Activated naive CD8-positive, alpha-beta T cell treated with anti-CD3 and anti-CD28 coated beads for 36 hours (primary cell): ENCODE results near the gene HNRNPH2. TPM values are rescaled to one million over a fixed set of nuclear protein-coding genes. Genes with fewer than 3 reads are reported as not detected.

ENCODE experiments used
- DNase-seq: peaks from one replicate; pipeline ENCODE4 v3.0.0; 2021
- H3K27ac Mint-ChIP-seq: one replicate; pipeline ENCODE4 v1.8.0; 2022; ENCODE audit warnings: mild to moderate bottlenecking, moderate library complexity, mixed read lengths
- H3K27me3 Mint-ChIP-seq: one replicate; pipeline ENCODE4 v1.8.0; 2022; ENCODE audit warnings: mild to moderate bottlenecking, mixed read lengths
- H3K36me3 Mint-ChIP-seq: one replicate; pipeline ENCODE4 v1.8.0; 2021; ENCODE audit warnings: mild to moderate bottlenecking, mixed read lengths
- H3K4me1 Mint-ChIP-seq: one replicate; pipeline ENCODE4 v1.8.0; 2021; ENCODE audit warnings: mixed read lengths
- H3K4me3 Mint-ChIP-seq: one replicate; pipeline ENCODE4 v1.8.0; 2022; ENCODE audit warnings: mild to moderate bottlenecking, moderate library complexity, mixed read lengths
- H3K9me3 Mint-ChIP-seq: one replicate; pipeline ENCODE4 v1.8.0; 2022; ENCODE audit warnings: mixed read lengths
- total RNA-seq, 2 experiments: library from RNA; stranded (reverse); gene quantifications; one replicate each; pipeline ENCODE4 v1.2.3, GENCODE V29; 2021

The HNRNPH2 gene
- total RNA-seq, 2 experiments from 2014 or later, result 19.2 to 19.3 TPM

GRCh38 chrX:101415180-101416145, 7.4 kb downstream of the HNRNPH2 start:
- DNase-seq, result no peak
- H3K9me3 Mint-ChIP-seq, result no peaks in the 10 kb centered on the region
- peak overlapping the region; percentile 25 for H3K4me3 Mint-ChIP-seq
- peaks cover 24% of the 10 kb centered on the region for H3K36me3 Mint-ChIP-seq
- peak overlapping the region; percentile 90 for H3K27ac Mint-ChIP-seq
- no peaks in the 10 kb centered on the region for H3K27me3 Mint-ChIP-seq
- peaks cover 42% of the 10 kb centered on the region for H3K4me1 Mint-ChIP-seq

- H3K27me3 Mint-ChIP-seq, result no peaks in the 10 kb centered on the region
- H3K9me3 Mint-ChIP-seq, result no peaks in the 10 kb centered on the region
- peaks cover 37% of the 10 kb centered on the region for H3K4me1 Mint-ChIP-seq
- peaks cover 27% of the 10 kb centered on the region for H3K36me3 Mint-ChIP-seq
- H3K27ac Mint-ChIP-seq, result peak overlapping the region; percentile 12
- DNase-seq, result no peak
- no peak overlapping the region for H3K4me3 Mint-ChIP-seq
These were observed 8.7 kb downstream of the HNRNPH2 start for GRCh38 chrX:101416691-101417090.

- no peak for DNase-seq
- H3K27me3 Mint-ChIP-seq, result no peaks in the 10 kb centered on the region
- no peaks in the 10 kb centered on the region for H3K9me3 Mint-ChIP-seq
- H3K4me1 Mint-ChIP-seq, result peaks cover 32% of the 10 kb centered on the region
- peak overlapping the region; percentile 92 for H3K4me3 Mint-ChIP-seq
- peak overlapping the region; percentile 90 for H3K27ac Mint-ChIP-seq
- H3K36me3 Mint-ChIP-seq, result peaks cover 22% of the 10 kb centered on the region
These were observed 9.2 kb downstream of the HNRNPH2 start for GRCh38 chrX:101417190-101417589.

- H3K4me3 Mint-ChIP-seq, result peak overlapping the region; percentile 92
- H3K9me3 Mint-ChIP-seq, result no peaks in the 10 kb centered on the region
- peak overlapping the region; percentile 90 for H3K27ac Mint-ChIP-seq
- H3K4me1 Mint-ChIP-seq, result peaks cover 24% of the 10 kb centered on the region
- peak; percentile 38 for DNase-seq
- H3K36me3 Mint-ChIP-seq, result peaks cover 15% of the 10 kb centered on the region
- no peaks in the 10 kb centered on the region for H3K27me3 Mint-ChIP-seq
These were observed 10.2 kb downstream of the HNRNPH2 start for GRCh38 chrX:101417981-101418841.

- Mint-ChIP-seq H3K36me3 (peaks cover 15% of the 10 kb centered on the region), H3K27me3 (no peaks in the 10 kb centered on the region), H3K4me1 (peaks cover 24% of the 10 kb centered on the region), H3K4me3 (no peak overlapping the region), H3K9me3 (no peaks in the 10 kb centered on the region), H3K27ac (no peak overlapping the region)
- no peak for DNase-seq
These were observed 11.5 kb downstream of the HNRNPH2 start for GRCh38 chrX:101419489-101419888.

- no peak for DNase-seq
- Mint-ChIP-seq H3K4me3 (no peak overlapping the region), H3K36me3 (peaks cover 42% of the 10 kb centered on the region), H3K4me1 (peaks cover 10% of the 10 kb centered on the region), H3K9me3 (no peaks in the 10 kb centered on the region), H3K27me3 (no peaks in the 10 kb centered on the region), H3K27ac (no peak overlapping the region)
These were observed 19.9 kb downstream of the HNRNPH2 start for GRCh38 chrX:101427954-101428353.

- peaks cover 40% of the 10 kb centered on the region for H3K36me3 Mint-ChIP-seq
- peaks cover 10% of the 10 kb centered on the region for H3K4me1 Mint-ChIP-seq
- H3K9me3 Mint-ChIP-seq, result no peaks in the 10 kb centered on the region
- peak overlapping the region; percentile 23 for H3K27ac Mint-ChIP-seq
- no peak for DNase-seq
- no peaks in the 10 kb centered on the region for H3K27me3 Mint-ChIP-seq
- no peak overlapping the region for H3K4me3 Mint-ChIP-seq
These were observed 21.9 kb downstream of the HNRNPH2 start for GRCh38 chrX:101429934-101430333.

GRCh38 chrX:101430457-101431078, 22.5 kb downstream of the HNRNPH2 start:
- no peaks in the 10 kb centered on the region for H3K27me3 Mint-ChIP-seq

GRCh38 chrX:101442085-101442484, 34.1 kb downstream of the HNRNPH2 start:
- Mint-ChIP-seq H3K4me3 (no peak overlapping the region), H3K9me3 (no peaks in the 10 kb centered on the region), H3K36me3 (peaks cover 34% of the 10 kb centered on the region), H3K4me1 (peaks cover 3% of the 10 kb centered on the region), H3K27ac (no peak overlapping the region), H3K27me3 (no peaks in the 10 kb centered on the region)
- no peak for DNase-seq

More at GRCh38 chrX:101430457-101431078, 22.5 kb downstream of the HNRNPH2 start:
- H3K27ac Mint-ChIP-seq, result peak overlapping the region; percentile 23
- peaks cover 10% of the 10 kb centered on the region for H3K4me1 Mint-ChIP-seq
- H3K4me3 Mint-ChIP-seq, result no peak overlapping the region
- no peaks in the 10 kb centered on the region for H3K9me3 Mint-ChIP-seq
- peaks cover 36% of the 10 kb centered on the region for H3K36me3 Mint-ChIP-seq
- no peak for DNase-seq

- DNase-seq, result no peak
- Mint-ChIP-seq H3K9me3 (no peaks in the 10 kb centered on the region), H3K36me3 (peaks cover 22% of the 10 kb centered on the region), H3K27me3 (no peaks in the 10 kb centered on the region), H3K27ac (no peak overlapping the region), H3K4me3 (no peak overlapping the region), H3K4me1 (no peaks in the 10 kb centered on the region)
These were observed 41.3 kb downstream of the HNRNPH2 start for GRCh38 chrX:101449279-101449678.

- Mint-ChIP-seq H3K36me3 (peaks cover 20% of the 10 kb centered on the region), H3K9me3 (no peaks in the 10 kb centered on the region), H3K4me3 (no peak overlapping the region), H3K4me1 (no peaks in the 10 kb centered on the region), H3K27ac (no peak overlapping the region), H3K27me3 (no peaks in the 10 kb centered on the region)
- DNase-seq, result no peak
These were observed 42.1 kb downstream of the HNRNPH2 start for GRCh38 chrX:101450085-101450484.

GRCh38 chrX:101450961-101451360, 42.9 kb downstream of the HNRNPH2 start:
- peaks cover 24% of the 10 kb centered on the region for H3K36me3 Mint-ChIP-seq
- H3K27me3 Mint-ChIP-seq, result no peaks in the 10 kb centered on the region
- H3K4me1 Mint-ChIP-seq, result no peaks in the 10 kb centered on the region
- no peaks in the 10 kb centered on the region for H3K9me3 Mint-ChIP-seq
- no peak overlapping the region for H3K27ac Mint-ChIP-seq
- DNase-seq, result no peak
- H3K4me3 Mint-ChIP-seq, result no peak overlapping the region

- Mint-ChIP-seq H3K27me3 (no peaks in the 10 kb centered on the region), H3K4me3 (no peak overlapping the region), H3K9me3 (no peaks in the 10 kb centered on the region), H3K27ac (no peak overlapping the region), H3K4me1 (no peaks in the 10 kb centered on the region), H3K36me3 (peaks cover 21% of the 10 kb centered on the region)
- no peak for DNase-seq
These were observed 44.0 kb downstream of the HNRNPH2 start for GRCh38 chrX:101452056-101452455.

- Mint-ChIP-seq H3K4me1 (no peaks in the 10 kb centered on the region), H3K4me3 (no peak overlapping the region), H3K27me3 (no peaks in the 10 kb centered on the region), H3K9me3 (no peaks in the 10 kb centered on the region), H3K27ac (no peak overlapping the region), H3K36me3 (peaks cover 4% of the 10 kb centered on the region)
- DNase-seq, result no peak
These were observed 52.6 kb downstream of the HNRNPH2 start for GRCh38 chrX:101460669-101461068.

GRCh38 chrX:101462892-101463291, 54.9 kb downstream of the HNRNPH2 start:
- DNase-seq, result no peak

More at GRCh38 chrX:101462892-101463291, 54.9 kb downstream of the HNRNPH2 start:
- Mint-ChIP-seq H3K27ac (no peak overlapping the region), H3K9me3 (no peaks in the 10 kb centered on the region), H3K4me1 (no peaks in the 10 kb centered on the region), H3K36me3 (peaks cover 2% of the 10 kb centered on the region), H3K4me3 (no peak overlapping the region), H3K27me3 (no peaks in the 10 kb centered on the region)
